Brain microvascular endothelial cell (primary cell): ENCODE data around the gene TXNIP.

Experiments used
- DNase-seq: peaks from one replicate; pipeline ENCODE4 v3.0.0-alpha.2; 2020
- H3K27ac ChIP-seq: fragments of 250-450 bp; sonication (Bioruptor Pico); 2 replicates; pipeline ENCODE4 v1.5.1; 2020; ENCODE audit warnings: mild to moderate bottlenecking, moderate library complexity
- H3K27me3 ChIP-seq: fragments of 250-450 bp; sonication (Bioruptor Pico); replicated peaks from 2 replicates; pipeline ENCODE4 v1.5.1; 2020; ENCODE audit warnings: mild to moderate bottlenecking
- H3K36me3 ChIP-seq: fragments of 250-450 bp; sonication (Bioruptor Pico); replicated peaks from 2 replicates; pipeline ENCODE4 v1.5.1; 2020; ENCODE audit warnings: mild to moderate bottlenecking
- H3K4me3 ChIP-seq: 2 replicates; pipeline ENCODE4 v1.5.1; 2011; ENCODE audit warnings: low read depth, mild to moderate bottlenecking, control low read depth, low read length, moderate library complexity
- CTCF ChIP-seq: IDR thresholded peaks from 2 replicates; pipeline ENCODE4 v1.5.1; 2011; ENCODE audit warnings: low read depth, mild to moderate bottlenecking, moderate library complexity, low read length, control low read depth, inconsistent platforms; ENCODE audit errors: missing control alignments
- in situ Hi-C: cut with HindIII; loops from 2 replicates; pipeline ENCODE4 v1.10.0; 2017; ENCODE audit warnings: low sequenced_read_pairs, low pct_ligation_motif_present

The TXNIP gene

GRCh38 chr1:146013559-146013922 is 17.2 kb upstream of the TXNIP start:
- in situ Hi-C loops, result no loop called here
- DNase-seq, result no peak
- H3K27ac ChIP-seq, result no peak overlapping the region
- H3K4me3 ChIP-seq, result no peak overlapping the region
- no peaks in the 10 kb centered on the region for H3K27me3 ChIP-seq
- no peak for TF ChIP-seq CTCF
- no peaks in the 10 kb centered on the region for H3K36me3 ChIP-seq

- Histone ChIP-seq H3K36me3 (no peaks in the 10 kb centered on the region), H3K4me3 (no peak overlapping the region), H3K27ac (no peak overlapping the region), H3K27me3 (no peaks in the 10 kb centered on the region)
- peak; percentile 76 for DNase-seq
- TF ChIP-seq CTCF, result peak; percentile 75
- in situ Hi-C loops, result no loop called here
Observed at GRCh38 chr1:146012703-146013558, 16.6 kb upstream of the TXNIP start.

- no peaks in the 10 kb centered on the region for H3K36me3 ChIP-seq
- H3K27me3 ChIP-seq, result no peaks in the 10 kb centered on the region
- no peak overlapping the region for H3K4me3 ChIP-seq
- no peak for TF ChIP-seq CTCF
- in situ Hi-C loops, result no loop called here
- no peak overlapping the region for H3K27ac ChIP-seq
- DNase-seq, result no peak
Observed at GRCh38 chr1:146010126-146010738, 13.9 kb upstream of the TXNIP start.

GRCh38 chr1:146007489-146008133 is 11.2 kb upstream of the TXNIP start:
- TF ChIP-seq CTCF, result no peak
- in situ Hi-C loops, result no loop called here
- Histone ChIP-seq H3K36me3 (no peaks in the 10 kb centered on the region), H3K4me3 (no peak overlapping the region), H3K27ac (no peak overlapping the region), H3K27me3 (no peaks in the 10 kb centered on the region)
- no peak for DNase-seq

- no peak for DNase-seq
- in situ Hi-C loops, result no loop called here
- Histone ChIP-seq H3K4me3 (no peak overlapping the region), H3K27me3 (no peaks in the 10 kb centered on the region), H3K36me3 (no peaks in the 10 kb centered on the region), H3K27ac (no peak overlapping the region)
- no peak for TF ChIP-seq CTCF
Observed at GRCh38 chr1:146001709-146002108, 5.3 kb upstream of the TXNIP start.
